KOPT-K1 (cell line): ENCODE results near the gene FGD6.
"Not testable (repeated sequence)": the region's sequence is repeated elsewhere in the genome, so short reads cannot be mapped to it uniquely, and the experiment has no call there.

Experiments used
- H3K27ac ChIP-seq: fragments of 200-600 bp; sonication (generic); 2 replicates; pipeline ENCODE4 v1.5.1; 2016; ENCODE audit warnings: antibody characterized with exemption, mild to moderate bottlenecking, low read depth, low read length; ENCODE audit not compliant: poor library complexity, severe bottlenecking
- H3K36me3 ChIP-seq: fragments of 200-600 bp; sonication (generic); 2 replicates; pipeline ENCODE4 v1.5.1; 2017; ENCODE audit warnings: antibody characterized with exemption, mild to moderate bottlenecking, low read length, moderate library complexity; ENCODE audit not compliant: insufficient read depth
- H3K9me3 ChIP-seq: fragments of 200-600 bp; sonication (generic); 2 replicates; pipeline ENCODE4 v1.5.1; 2017; ENCODE audit warnings: antibody characterized with exemption, low read length, mild to moderate bottlenecking; ENCODE audit not compliant: insufficient read depth, poor library complexity, severe bottlenecking

Gene FGD6

GRCh38 chr12:95241761-95242506 lies 24.7 kb upstream of the FGD6 start:
- H3K36me3 ChIP-seq = peaks cover 39% of the 10 kb centered on the region
- no peaks in the 10 kb centered on the region for H3K9me3 ChIP-seq
- H3K27ac ChIP-seq = no peak overlapping the region

- H3K27ac ChIP-seq, H3K9me3 ChIP-seq: not testable (repeated sequence)
- H3K36me3 ChIP-seq = peaks cover 47% of the 10 kb centered on the region
Measured at GRCh38 chr12:95241138-95241537, 23.9 kb upstream of the FGD6 start.

- Histone ChIP-seq H3K27ac (no peak overlapping the region), H3K9me3 (no peaks in the 10 kb centered on the region), H3K36me3 (peaks cover 47% of the 10 kb centered on the region)
Measured at GRCh38 chr12:95240556-95240955, 23.3 kb upstream of the FGD6 start.

- not testable (repeated sequence) for H3K27ac ChIP-seq, H3K9me3 ChIP-seq
- H3K36me3 ChIP-seq = peaks cover 47% of the 10 kb centered on the region
Measured at GRCh38 chr12:95239835-95240234, 22.6 kb upstream of the FGD6 start.

- Histone ChIP-seq H3K9me3 (peaks cover 3% of the 10 kb centered on the region), H3K27ac (no peak overlapping the region), H3K36me3 (peaks cover 53% of the 10 kb centered on the region)
Measured at GRCh38 chr12:95239216-95239615, 21.9 kb upstream of the FGD6 start.

- H3K27ac ChIP-seq = no peak overlapping the region
- H3K36me3 ChIP-seq = peaks cover 52% of the 10 kb centered on the region
Measured at GRCh38 chr12:95238150-95238549, 20.9 kb upstream of the FGD6 start.

GRCh38 chr12:95237315-95237714 lies 20.0 kb upstream of the FGD6 start:
- Histone ChIP-seq H3K27ac (no peak overlapping the region), H3K36me3 (peaks cover 43% of the 10 kb centered on the region), H3K9me3 (peaks cover 8% of the 10 kb centered on the region)

More at GRCh38 chr12:95238150-95238549, 20.9 kb upstream of the FGD6 start:
- peaks cover 8% of the 10 kb centered on the region for H3K9me3 ChIP-seq

GRCh38 chr12:95235621-95236020 lies 18.4 kb upstream of the FGD6 start:
- not testable (repeated sequence) for H3K27ac ChIP-seq, H3K9me3 ChIP-seq
- H3K36me3 ChIP-seq = peaks cover 29% of the 10 kb centered on the region

- peaks cover 29% of the 10 kb centered on the region for H3K36me3 ChIP-seq
- not testable (repeated sequence) for H3K27ac ChIP-seq, H3K9me3 ChIP-seq
Measured at GRCh38 chr12:95234187-95234586, 16.9 kb upstream of the FGD6 start.

- Histone ChIP-seq H3K9me3 (peaks cover 8% of the 10 kb centered on the region), H3K36me3 (peaks cover 21% of the 10 kb centered on the region), H3K27ac (no peak overlapping the region)
Measured at GRCh38 chr12:95231190-95231589, 13.9 kb upstream of the FGD6 start.

- peaks cover 8% of the 10 kb centered on the region for H3K9me3 ChIP-seq
- H3K36me3 ChIP-seq = peaks cover 29% of the 10 kb centered on the region
- H3K27ac ChIP-seq = no peak overlapping the region
Measured at GRCh38 chr12:95230313-95230712, 13.0 kb upstream of the FGD6 start.

GRCh38 chr12:95229636-95230035 lies 12.4 kb upstream of the FGD6 start:
- H3K27ac ChIP-seq = no peak overlapping the region
- H3K36me3 ChIP-seq = peaks cover 35% of the 10 kb centered on the region
- peaks cover 8% of the 10 kb centered on the region for H3K9me3 ChIP-seq

GRCh38 chr12:95228617-95229016 lies 11.3 kb upstream of the FGD6 start:
- Histone ChIP-seq H3K27ac (no peak overlapping the region), H3K36me3 (peaks cover 34% of the 10 kb centered on the region), H3K9me3 (no peaks in the 10 kb centered on the region)

GRCh38 chr12:95227818-95228356 lies 10.6 kb upstream of the FGD6 start:
- H3K27ac ChIP-seq = no peak overlapping the region
- H3K36me3 ChIP-seq = peaks cover 31% of the 10 kb centered on the region
- H3K9me3 ChIP-seq = no peaks in the 10 kb centered on the region

- peaks cover 31% of the 10 kb centered on the region for H3K36me3 ChIP-seq
- H3K27ac ChIP-seq = no peak overlapping the region
- no peaks in the 10 kb centered on the region for H3K9me3 ChIP-seq
Measured at GRCh38 chr12:95225645-95226212, 8.5 kb upstream of the FGD6 start.
